Measurements from ENCODE around the gene ATAD2B. TPM values are rescaled to one million over a fixed set of nuclear protein-coding genes. Genes with fewer than 3 reads are reported as not detected.

The ATAD2B gene
- total RNA-seq, 1 donor from 2014 or later = 8.1 TPM

- H3K36me3 ChIP-seq (ENCODE audit: control insufficient read depth, insufficient read depth, low read length) = no peaks in the 10 kb centered on the region
- H3K27me3 ChIP-seq (ENCODE audit: control insufficient read depth, insufficient read depth, low read length) = no peaks in the 10 kb centered on the region
- TF ChIP-seq, protein P1, sequence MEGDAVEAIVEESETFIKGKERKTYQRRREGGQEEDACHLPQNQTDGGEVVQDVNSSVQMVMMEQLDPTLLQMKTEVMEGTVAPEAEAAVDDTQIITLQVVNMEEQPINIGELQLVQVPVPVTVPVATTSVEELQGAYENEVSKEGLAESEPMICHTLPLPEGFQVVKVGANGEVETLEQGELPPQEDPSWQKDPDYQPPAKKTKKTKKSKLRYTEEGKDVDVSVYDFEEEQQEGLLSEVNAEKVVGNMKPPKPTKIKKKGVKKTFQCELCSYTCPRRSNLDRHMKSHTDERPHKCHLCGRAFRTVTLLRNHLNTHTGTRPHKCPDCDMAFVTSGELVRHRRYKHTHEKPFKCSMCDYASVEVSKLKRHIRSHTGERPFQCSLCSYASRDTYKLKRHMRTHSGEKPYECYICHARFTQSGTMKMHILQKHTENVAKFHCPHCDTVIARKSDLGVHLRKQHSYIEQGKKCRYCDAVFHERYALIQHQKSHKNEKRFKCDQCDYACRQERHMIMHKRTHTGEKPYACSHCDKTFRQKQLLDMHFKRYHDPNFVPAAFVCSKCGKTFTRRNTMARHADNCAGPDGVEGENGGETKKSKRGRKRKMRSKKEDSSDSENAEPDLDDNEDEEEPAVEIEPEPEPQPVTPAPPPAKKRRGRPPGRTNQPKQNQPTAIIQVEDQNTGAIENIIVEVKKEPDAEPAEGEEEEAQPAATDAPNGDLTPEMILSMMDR (IDR thresholded peaks at IDR 0.05; ENCODE audit: insufficient read depth, low read length, poor library complexity, severe bottlenecking) = peak; percentile 54
- H3K4me3 ChIP-seq (ENCODE audit: low read depth, low read length) = no peak overlapping the region
- no peak for DNase-seq (ENCODE audit: low read depth)
Measured at GRCh38 chr2:23824777-23825212, 102.1 kb downstream of the ATAD2B start.

DNA sequence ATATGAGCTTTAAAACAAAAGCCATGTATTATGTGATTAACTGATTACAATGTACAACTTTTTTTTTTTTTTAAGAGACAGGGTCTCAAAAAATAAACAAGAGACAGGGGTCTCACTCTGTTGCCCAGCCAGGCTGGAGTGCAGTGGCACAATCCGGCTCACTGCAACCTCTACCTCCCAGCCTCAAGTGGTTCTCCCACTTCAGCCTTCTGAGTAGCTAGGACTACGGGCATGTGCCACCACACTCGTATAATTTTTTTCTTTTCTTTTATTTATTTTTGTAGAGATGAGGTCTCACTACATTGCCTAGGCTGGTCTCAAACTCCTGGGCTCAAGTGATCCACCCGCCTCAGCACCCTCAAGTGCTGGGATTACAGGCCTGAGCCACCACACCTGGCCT is 103.1 kb downstream of the ATAD2B start:
- TF ChIP-seq, protein P1 (IDR thresholded peaks at IDR 0.05; ENCODE audit: insufficient read depth, low read length, poor library complexity, severe bottlenecking) = no peak
- no peaks in the 10 kb centered on the region for H3K36me3 ChIP-seq (ENCODE audit: control insufficient read depth, insufficient read depth, low read length)
- H3K4me3 ChIP-seq (ENCODE audit: low read depth, low read length) = no peak overlapping the region
- no peaks in the 10 kb centered on the region for H3K27me3 ChIP-seq (ENCODE audit: control insufficient read depth, insufficient read depth, low read length)
- no peak for DNase-seq (ENCODE audit: low read depth)

DNA sequence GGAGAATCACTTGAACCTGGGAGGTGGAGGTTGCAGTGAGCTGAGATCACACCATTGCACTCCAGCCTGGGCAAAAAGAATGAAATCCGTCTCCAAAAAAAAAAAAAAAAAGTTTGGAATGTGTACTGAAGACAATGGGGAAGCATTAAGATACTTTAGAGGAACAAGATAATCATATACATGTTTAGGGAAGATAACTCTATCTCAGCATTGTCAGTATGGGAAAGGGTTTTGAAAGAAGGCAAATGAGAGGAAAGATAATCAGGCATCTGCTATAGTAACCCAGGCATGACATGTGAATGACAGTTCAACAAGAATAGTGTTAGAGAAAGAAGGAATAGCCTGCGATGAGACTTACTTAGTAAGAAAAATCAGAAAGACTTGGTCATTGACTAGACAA is 112.0 kb downstream of the ATAD2B start:
- no peaks in the 10 kb centered on the region for H3K36me3 ChIP-seq (ENCODE audit: control insufficient read depth, insufficient read depth, low read length)
- no peaks in the 10 kb centered on the region for H3K27me3 ChIP-seq (ENCODE audit: control insufficient read depth, insufficient read depth, low read length)
- no peak for DNase-seq (ENCODE audit: low read depth)
- no peak overlapping the region for H3K4me3 ChIP-seq (ENCODE audit: low read depth, low read length)
- TF ChIP-seq, protein P1 (IDR thresholded peaks at IDR 0.05; ENCODE audit: insufficient read depth, low read length, poor library complexity, severe bottlenecking) = no peak

DNA sequence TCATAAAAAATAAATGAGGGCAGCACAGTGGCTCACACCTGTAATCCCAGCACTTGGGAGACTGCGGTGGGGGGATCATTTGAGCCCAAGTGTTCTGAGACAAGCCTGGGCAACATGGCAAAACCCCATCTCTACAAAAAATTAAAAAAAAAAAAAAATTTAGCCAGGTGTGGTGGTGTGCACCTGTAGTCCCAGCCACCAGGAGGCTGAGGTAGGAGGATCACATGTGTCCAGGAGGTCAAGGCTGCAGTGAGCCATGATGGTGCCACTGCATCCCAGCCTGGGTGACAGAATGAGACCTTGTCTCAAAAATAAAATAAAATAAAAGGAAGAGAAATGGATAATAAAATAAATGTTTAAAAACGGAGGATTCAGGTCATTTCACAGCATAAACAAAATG is 113.5 kb downstream of the ATAD2B start:
- DNase-seq (ENCODE audit: low read depth) = no peak
- TF ChIP-seq, protein P1 (IDR thresholded peaks at IDR 0.05; ENCODE audit: insufficient read depth, low read length, poor library complexity, severe bottlenecking) = no peak
- Histone ChIP-seq H3K27me3 (ENCODE audit: control insufficient read depth, insufficient read depth, low read length) (no peaks in the 10 kb centered on the region), H3K36me3 (ENCODE audit: control insufficient read depth, insufficient read depth, low read length) (no peaks in the 10 kb centered on the region), H3K4me3 (ENCODE audit: low read depth, low read length) (no peak overlapping the region)

GRCh38 chr2:23809150-23809549 is 117.8 kb downstream of the ATAD2B start:
- DNase-seq (ENCODE audit: low read depth) = no peak
- Histone ChIP-seq H3K4me3 (ENCODE audit: low read depth, low read length) (no peak overlapping the region), H3K27me3 (ENCODE audit: control insufficient read depth, insufficient read depth, low read length) (no peaks in the 10 kb centered on the region), H3K36me3 (ENCODE audit: control insufficient read depth, insufficient read depth, low read length) (no peaks in the 10 kb centered on the region)
- TF ChIP-seq, protein P1 (IDR thresholded peaks at IDR 0.05; ENCODE audit: insufficient read depth, low read length, poor library complexity, severe bottlenecking) = no peak

DNA sequence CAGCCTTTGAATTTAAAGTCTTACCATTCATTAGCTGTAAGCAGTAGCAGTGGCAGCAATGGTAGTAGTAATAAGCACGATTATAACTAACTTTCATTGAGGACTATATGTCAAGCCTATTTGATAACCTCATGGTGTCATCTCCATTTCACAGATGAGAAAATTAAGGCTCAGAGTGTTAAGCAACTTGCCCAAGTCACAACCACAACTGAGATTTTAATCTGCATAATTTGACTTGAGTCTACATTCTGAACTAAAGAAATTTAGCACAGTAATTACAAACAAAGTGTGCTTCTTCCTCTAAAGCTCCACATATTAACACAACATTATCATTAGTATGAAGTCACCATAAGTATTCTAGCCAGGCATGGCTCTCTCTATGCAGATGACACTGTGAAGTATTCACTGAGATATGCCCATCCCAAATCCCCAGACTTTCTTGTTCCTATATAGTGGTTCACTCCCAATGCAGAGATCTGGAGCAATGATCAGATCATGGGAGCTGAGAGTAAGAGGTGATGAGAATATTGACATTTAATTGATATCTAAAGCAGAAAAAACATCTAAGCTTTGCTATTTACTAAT is 120.2 kb downstream of the ATAD2B start:
- Histone ChIP-seq H3K4me3 (ENCODE audit: low read depth, low read length) (no peak overlapping the region), H3K36me3 (ENCODE audit: control insufficient read depth, insufficient read depth, low read length) (no peaks in the 10 kb centered on the region), H3K27me3 (ENCODE audit: control insufficient read depth, insufficient read depth, low read length) (no peaks in the 10 kb centered on the region)
- TF ChIP-seq, protein P1 (IDR thresholded peaks at IDR 0.05; ENCODE audit: insufficient read depth, low read length, poor library complexity, severe bottlenecking) = no peak
- DNase-seq (ENCODE audit: low read depth) = no peak

Data from kidney epithelial cell (primary cell).